Left renal pelvis (tissue), 4 donors: ENCODE measurements around the gene IFIT3. TPM values are rescaled to one million over a fixed set of nuclear protein-coding genes. Genes with fewer than 3 reads are reported as not detected.
"Not testable (repeated sequence)": the region's sequence is repeated elsewhere in the genome, so short reads cannot be mapped to it uniquely, and the experiment has no call there.

Experiments
- DNase-seq, 4 donors: peaks; one replicate each; pipeline ENCODE4 v3.0.0-alpha.2; 2013; ENCODE audit warnings: low read depth in 4 of 4, low spot score in 3 of 4
- polyA plus RNA-seq, 4 donors: library from polyadenylated mRNA; unstranded; fragments of 120-200 nt; gene quantifications; one replicate each; pipeline ENCODE4 v1.2.1, GENCODE V29; 2013; ENCODE audit not compliant: insufficient read length in 4 of 4

The IFIT3 gene
- polyA plus RNA-seq, 4 donors: 12.5 to 21.9 (median 15.5) TPM

DNA sequence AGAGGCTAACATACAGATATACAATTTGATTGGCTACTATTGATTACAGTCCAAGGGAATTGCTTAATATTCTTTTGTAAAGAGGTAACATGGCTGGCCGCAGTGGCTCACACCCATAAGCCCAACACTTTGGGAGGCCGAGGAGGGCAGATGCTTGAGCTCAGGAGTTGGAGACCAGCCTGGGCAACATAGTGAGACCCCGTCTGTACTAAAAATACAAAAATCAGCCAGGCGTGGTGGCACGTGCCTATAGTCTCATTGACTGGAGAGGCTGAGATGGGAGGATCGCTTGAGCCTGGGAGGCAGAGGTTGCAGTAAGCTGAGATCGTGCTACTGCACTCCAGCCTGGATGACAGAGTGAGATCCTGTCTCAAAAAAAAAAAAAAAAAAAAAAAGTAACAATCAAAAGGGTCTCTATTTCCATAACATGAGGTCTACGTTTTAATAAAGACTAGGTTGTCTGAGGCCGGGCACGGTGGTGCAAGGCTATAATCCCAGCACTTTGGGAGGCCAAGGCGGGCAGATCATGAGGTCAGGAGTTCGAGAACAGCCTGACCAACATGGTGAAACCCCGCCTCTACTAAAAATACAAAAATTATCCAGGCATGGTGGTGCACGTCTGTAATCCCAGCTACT lies 3.8 kb downstream of the IFIT3 start:
- DNase-seq: not testable (repeated sequence)

DNA sequence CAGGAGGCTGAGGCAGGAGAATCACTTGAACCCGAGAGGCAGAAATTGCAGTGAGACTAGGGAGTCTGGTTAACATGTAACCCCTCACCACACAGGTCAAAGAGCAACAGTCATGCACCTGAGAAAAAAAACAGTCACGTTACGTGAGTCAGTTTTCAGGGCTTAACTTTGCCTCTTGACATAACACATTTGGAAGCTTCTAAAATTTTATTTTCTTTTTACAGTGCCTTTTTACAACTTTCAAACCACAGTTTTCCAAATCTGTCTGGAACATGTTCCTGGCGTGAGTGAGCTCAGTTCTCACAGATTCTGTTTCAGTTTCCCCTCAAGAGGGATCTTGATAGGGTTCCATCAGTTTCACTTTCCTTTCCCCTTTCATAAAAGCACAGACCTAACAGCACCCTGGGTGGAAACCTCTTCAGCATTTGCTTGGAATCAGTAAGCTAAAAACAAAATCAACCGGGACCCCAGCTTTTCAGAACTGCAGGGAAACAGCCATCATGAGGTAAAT lies 4.4 kb downstream of the IFIT3 start:
- peak in 1 of 4 donors; percentile 50 for DNase-seq

DNA sequence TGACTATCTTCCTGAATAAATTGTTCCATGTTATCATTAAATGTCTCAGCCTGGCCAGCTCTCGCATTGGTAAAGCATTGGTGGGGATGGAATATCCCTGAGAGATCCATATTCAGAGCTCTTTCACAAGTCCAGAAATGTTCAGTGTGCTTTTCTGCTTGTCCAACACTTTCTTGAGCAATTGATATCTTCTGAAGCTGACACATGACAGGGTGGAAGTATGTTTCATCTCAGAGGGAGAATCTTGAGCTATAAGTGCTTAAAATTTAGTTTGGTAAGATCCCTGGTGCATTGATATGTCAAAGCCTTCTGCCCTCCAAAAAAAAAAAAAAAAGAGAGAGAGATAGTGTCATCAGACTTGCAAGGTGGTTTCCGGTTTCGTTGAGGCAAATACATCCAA lies 7.4 kb downstream of the IFIT3 start:
- no peak for DNase-seq

DNA sequence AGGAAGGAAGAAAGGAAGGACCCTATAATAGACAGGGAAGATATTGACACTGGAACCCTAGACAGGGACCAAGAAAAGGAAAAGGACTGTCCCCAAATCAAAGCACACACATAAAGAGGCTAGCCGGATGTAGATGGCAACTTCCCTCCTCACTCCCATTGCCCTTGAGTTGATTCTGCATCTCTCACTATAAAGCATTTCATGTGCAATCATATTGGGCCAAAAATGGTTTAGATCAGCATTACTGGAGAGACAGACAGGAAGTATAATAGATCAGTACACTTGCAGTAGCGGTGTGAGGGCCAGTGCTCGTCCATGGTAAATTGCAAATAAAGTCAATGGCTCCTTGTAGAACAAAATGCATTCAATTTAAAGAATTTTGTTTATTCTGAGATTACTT lies 8.4 kb downstream of the IFIT3 start:
- DNase-seq: no peak

DNA sequence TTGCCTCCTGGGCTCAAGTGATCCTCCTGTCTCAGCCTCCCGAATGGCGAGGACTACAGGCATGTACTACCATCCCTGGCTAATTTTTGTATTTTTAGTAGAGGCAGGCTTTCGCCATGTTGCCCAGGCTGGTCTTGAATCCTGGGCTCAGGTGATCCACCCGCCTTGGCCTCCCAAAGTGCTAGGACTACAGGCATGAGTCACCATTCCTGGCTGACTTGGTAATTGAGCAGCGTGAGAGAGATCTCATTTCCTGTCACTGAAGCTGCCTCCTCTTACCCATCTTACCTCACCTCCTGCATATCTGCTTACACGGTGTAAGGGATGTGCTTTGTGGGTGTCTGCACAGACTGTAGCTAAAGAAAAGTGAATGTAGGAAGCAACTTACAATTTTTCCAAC lies 9.7 kb downstream of the IFIT3 start:
- DNase-seq: no peak

DNA sequence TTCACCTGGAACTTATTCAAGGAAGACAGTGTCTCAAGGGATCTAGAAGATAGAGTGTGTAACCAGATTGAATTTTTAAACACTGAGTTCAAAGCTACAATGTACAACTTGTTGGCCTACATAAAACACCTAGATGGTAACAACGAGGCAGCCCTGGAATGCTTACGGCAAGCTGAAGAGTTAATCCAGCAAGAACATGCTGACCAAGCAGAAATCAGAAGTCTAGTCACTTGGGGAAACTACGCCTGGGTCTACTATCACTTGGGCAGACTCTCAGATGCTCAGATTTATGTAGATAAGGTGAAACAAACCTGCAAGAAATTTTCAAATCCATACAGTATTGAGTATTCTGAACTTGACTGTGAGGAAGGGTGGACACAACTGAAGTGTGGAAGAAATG lies 10.9 kb downstream of the IFIT3 start:
- no peak for DNase-seq

DNA sequence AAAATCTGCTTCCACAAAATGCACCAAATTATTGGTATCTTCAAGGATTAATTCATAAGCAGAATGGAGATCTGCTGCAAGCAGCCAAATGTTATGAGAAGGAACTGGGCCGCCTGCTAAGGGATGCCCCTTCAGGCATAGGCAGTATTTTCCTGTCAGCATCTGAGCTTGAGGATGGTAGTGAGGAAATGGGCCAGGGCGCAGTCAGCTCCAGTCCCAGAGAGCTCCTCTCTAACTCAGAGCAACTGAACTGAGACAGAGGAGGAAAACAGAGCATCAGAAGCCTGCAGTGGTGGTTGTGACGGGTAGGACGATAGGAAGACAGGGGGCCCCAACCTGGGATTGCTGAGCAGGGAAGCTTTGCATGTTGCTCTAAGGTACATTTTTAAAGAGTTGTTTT lies 12.1 kb downstream of the IFIT3 start:
- DNase-seq: no peak

DNA sequence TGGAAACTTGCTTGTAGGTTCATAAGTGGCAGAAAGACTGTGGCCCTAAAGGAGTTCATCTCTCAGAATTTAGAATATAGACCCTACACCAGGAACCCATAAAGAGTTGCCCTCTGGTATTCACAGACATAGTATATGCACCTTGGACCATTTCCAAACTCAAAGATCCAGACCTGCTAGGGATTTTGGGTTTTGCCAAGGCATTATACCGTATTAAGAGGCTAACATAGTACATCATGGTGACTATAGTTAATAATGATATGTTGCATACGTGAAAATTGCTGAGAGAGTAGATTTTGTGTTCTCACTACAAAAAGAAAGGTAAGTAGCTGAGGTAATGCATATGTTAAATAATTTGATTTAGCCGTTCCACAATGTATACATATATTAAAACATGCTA lies 13.9 kb downstream of the IFIT3 start:
- no peak for DNase-seq

DNA sequence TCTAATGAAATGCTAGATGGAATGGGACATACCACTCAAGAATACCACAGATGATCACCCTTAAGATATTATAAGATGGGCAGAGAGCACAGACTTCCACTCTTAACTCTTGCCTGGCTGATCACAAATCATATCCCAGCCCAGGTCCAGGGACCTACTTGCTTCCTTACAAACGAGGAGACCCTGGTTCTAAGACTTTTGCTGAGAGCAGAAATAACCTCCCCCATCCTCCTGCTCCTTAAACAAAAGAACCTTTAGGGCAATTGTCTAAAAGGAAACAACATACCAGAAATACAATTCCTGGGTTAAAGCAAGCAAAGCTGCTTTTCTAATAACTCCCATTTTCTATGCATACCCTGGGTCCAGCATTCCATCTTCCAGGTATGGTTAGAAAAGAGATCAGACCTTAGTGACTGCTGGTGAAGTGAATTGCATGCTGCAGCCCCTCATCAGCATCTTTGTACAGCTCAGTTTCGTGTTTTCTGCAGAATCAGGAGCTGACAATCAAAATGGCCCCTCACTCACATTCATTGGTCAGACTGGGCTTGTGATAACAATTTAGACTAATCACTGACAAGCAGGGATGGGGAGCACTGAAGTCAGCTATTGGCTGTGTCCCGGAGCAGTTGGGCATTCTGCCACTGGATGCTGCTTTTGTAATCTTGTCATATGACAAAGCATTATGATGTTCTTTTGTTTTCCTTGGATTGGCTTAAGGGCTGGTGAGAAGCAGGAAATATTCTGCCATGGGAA lies 14.6 kb downstream of the IFIT3 start:
- DNase-seq: no peak

DNA sequence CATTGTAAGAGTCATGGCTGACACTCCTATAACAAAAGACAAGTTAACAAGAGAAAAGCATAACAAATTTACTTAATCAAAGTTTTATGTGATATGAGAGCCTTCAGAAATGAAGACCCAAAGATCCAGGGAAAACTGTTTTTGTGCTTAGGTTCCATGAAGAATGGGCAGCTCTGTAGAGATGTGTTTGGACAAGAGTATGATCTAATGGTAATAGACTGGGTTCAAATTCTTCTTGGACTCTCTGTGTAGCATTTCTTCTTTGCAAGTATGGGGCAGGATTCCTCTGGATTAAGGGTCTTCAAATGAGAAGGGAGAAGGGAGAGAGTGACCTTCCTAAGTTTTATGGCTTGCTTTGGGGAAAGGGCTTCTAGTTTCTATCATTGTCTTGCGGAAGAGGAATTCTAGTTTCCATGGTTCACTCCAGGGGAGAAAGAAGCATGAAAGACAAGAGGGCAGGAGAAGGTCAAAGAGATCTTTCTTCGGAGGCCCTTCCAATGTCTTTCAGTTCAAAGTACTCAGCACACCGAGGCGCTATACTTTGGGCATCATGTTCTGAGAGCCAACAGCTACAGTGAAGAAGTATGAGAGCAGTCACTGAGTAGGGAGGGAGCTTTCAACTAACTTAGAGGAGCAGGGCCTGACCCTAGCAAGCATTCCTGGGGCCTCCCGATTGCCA lies 15.4 kb downstream of the IFIT3 start:
- no peak for DNase-seq

DNA sequence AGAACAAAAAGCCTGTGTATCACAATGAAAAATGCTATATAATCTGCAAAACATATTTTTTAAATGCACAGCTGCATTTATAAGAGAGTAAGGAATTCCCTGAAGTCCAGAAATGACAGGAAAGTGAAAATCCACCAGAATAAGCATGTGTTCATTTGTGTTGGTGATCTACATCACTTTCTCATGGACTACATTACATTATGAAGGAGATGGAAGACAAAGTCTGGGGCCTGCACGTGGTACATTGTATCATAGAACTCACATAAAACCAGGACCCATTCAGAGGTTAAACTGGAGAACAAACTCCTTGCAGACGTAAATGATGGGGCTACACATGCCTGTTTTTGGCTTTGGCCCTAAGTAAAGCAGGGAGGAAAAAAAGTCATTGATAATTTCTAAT lies 16.4 kb downstream of the IFIT3 start:
- no peak for DNase-seq

DNA sequence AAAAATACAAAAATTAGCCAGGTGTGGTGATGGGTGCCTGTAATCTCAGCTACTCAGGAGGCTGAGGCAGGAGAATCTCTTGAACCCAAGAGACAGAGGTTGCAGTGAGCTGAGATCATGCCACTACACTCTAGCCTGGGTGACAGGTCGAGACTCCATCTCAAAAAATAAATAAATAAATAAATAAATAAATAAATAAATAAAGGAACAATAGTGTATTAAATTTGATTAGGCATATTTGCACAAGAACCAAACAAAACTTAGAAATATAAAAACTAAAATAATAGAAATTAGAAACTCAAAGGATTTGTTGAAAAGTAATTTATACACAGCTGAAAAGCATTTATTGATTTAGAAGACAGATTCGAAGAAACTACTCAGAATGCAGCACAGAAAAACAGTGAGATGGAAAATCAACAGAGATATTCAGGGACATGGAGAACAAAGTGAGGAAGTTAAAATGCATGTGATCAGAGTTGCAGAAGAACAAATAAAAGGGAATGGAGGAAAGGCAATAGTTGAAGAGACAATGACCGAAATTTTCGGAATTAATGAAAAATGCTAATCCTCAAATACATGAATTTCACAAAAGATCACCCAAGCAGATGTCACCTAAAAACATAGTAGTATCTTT lies 17.7 kb downstream of the IFIT3 start:
- DNase-seq: no peak

DNA sequence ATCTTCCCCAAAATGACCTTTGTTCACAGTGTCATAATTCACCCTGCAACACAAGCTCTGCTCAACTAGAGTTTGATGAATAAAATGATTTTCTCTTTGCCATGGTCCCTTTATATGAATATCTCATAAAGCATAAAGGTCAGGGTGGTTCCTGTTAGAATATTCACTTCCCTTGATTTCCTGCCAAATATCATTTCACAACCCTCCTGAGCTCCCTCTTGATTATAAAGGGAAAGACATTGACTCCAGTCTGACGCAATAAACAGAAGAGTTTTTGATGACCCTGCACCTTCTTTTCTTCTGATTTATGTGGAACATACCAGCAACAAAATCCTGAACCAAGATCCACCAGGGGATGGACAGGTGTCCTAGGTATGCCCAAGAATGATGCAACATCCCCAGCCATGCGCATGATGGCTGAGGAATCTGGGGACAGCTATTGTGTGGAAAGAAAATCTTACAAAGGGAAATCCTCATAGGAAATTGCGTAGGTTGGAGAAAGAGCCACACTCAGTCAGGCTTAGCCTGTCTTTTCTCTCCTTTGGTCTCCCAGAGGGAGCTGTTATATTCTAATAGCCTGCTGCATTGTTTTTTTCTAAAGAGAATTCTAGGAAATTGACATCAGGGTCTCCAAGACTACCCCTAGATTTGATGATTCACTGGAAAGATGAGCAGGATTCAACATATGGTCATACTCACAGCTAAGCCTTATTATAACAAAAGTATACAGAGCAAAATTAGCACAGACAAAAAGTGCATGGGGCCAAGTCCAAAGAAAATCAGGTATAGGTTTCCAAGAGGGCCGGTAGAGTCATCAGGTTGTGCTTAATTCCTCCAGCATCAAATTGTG lies 18.8 kb downstream of the IFIT3 start:
- no peak for DNase-seq

DNA sequence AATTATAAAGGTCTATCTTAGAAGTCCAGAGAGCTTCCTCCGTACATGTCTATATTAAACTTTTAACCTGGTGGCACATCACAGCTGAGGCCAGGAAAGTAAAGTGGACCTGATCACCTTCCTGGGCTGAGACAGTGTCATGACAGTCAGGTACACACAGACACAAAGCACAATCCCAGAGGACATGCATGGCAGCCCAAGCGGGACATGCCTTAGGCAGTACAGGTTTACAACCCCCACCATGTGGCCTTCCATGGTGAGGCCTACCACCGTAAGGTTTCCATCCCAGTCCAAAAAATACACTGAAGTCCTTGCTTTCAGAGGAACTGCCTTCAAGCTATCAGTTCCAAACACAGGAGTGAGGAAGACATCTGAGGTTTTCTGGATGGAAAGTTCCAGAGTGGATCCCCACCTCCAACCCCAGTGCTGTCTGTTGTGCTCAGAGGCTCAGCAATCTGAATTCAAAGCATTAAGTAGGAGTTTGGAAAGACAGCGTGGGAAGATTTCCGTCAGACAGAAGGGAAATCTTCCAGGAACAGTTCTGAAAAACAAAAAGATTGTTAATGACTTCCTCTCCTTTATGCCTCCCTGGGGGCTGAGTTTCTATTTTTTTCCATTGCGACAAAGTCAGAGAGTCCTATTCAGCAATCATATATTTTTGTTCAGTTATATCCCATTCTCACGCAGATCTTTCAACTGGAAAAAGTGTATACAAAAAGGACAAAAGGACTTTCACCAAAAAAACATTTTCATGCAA lies 20.1 kb downstream of the IFIT3 start:
- DNase-seq: no peak

DNA sequence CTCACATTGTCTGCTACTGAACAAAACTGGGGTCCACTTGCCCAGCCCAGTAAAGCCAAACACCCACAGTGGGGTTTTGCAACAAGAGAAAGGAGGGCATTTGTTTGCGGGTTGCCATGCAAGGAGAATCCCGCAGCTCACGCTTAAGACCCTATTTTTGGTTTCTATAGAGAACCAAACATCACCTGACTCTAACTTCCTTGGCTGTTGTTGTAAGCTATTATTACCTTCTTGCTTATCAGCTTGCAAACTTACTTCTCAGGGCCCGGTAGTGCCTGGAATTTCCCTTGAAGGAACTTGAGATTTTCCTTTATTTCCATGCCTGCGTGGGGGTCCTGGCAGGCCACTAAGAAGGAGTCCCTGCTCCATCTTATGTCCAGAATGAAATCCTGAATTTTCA lies 20.7 kb downstream of the IFIT3 start:
- DNase-seq: no peak

DNA sequence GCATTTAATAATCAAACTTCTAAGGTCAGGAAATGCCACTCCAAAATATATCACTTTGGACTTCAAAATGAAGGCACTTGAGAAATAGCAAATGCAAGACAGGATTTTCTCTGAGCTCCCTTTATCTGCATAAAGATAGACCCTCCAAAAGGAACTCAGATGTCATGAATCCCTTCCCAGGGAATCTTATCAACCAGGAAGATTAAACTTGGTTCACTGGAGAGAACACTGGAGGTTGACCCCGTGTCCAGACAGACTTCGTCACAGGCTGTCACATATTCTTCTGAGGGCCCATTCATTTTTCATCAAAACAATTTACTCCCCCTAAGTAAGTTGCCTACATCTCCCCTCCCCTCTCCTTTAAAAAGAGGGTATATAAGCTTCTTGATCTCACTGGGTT lies 21.2 kb downstream of the IFIT3 start:
- no peak for DNase-seq

DNA sequence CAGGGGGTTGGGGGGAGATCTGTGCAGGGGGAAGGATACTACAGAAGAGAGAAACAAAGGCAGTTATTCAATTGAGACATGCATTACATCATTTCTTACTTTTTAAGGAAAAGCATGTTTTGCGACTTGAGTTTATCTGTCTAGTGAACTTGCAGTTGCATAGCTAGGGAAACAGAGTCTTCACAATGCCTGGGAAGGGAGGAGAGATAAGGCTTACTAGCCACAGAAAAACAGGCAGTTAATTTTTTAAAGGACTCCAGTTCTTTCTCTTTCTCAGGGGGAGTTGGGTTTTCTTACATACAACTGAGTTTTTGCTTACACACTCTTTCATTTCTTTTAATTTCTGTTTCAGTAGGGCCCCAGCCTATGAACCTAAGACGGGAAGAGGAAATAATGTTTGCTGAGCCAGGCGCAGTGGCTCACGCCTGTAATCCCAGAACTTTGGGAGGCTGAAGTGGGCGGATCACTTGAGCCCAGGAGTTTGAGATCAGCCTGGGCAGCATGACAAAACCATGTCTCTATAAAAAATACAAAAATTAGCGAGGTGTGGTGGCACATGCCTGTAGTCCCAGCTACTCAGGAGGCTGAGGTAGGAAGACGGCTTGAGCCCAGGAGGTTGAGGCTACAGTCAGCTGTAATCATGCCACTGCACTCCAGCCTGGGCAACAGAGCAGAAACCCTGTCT lies 23.0 kb downstream of the IFIT3 start:
- not testable (repeated sequence) for DNase-seq

DNA sequence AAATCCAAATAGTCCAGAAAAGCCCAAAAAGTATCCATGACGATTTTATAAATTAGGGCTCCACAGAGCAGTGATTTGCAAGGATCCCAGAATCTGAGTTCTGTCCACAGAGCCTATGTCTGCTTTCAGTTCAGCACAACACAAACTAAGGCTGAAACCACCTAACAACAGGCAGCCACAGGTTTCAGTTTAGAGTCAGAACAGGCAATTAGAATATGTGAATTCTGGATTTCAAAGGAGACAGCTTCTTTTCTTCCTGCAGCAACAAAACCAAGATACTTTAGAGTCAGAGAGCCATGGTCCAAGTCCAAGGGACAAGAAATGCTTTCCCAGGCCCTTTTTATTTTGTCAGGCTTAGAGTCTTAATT lies 23.6 kb downstream of the IFIT3 start:
- DNase-seq: no peak
